Putamen (tissue), 1 donor: ENCODE data around the gene TRIM74.
A peak's percentile ranks its signal among the peaks of the same experiment; 100 is the strongest.
"Not testable (repeated sequence)": the region's sequence is repeated elsewhere in the genome, so short reads cannot be mapped to it uniquely, and the experiment has no call there.

ENCODE experiments used
- DNase-seq: peaks from one replicate; pipeline ENCODE4 v3.0.0-alpha.2; 2016; ENCODE audit warnings: low spot score

The TRIM74 gene

GRCh38 chr7:72968980-72969516, at the start of gene TRIM74:
TRIM74 (minus strand) TSS chr7:72969466; CDS start chr7:72966157, 3,309 bp downstream.
- DNase-seq = not testable (repeated sequence)

GRCh38 chr7:73006491-73006890, 37.2 kb upstream of the TRIM74 start:
- not testable (repeated sequence) for DNase-seq

DNA sequence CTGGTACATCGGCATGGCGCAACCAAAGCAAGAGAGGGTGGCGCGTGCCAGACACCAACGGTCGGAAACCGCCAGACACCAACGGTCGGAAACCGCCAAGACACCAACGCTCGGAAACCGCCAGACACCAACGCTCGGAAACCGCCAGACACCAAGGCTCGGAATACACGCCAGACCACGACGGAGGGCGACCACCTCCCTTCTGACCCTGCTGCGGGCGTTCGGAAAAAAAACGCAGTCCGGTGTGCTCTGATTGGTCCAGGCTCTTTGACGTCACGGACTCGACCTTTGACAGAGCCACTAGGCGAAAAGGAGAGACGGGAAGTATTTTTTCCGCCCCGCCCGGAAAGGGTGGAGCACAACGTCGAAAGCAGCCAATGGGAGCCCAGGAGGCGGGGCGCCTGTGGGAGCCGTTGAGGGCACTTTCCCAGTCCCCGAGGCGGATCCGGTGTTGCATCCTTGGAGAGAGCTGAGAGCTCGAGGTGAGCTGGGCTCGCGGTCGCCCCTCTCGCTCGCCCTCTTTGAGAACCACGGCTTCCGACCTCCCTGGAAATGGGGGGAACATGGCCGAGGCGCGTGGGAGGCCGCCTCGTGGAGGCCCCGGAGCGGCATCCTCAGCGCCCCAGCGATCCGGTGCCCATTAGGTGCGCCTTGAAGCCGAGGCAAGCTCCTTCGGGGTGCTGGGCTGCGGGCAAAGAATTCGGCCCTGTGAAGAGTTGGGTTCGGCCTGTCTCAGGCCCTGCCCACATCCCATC, 36.6 kb upstream of the TRIM74 start:
- DNase-seq = peak; percentile 82

GRCh38 chr7:73005356-73005692, 36.1 kb upstream of the TRIM74 start:
- DNase-seq = not testable (repeated sequence)

DNA sequence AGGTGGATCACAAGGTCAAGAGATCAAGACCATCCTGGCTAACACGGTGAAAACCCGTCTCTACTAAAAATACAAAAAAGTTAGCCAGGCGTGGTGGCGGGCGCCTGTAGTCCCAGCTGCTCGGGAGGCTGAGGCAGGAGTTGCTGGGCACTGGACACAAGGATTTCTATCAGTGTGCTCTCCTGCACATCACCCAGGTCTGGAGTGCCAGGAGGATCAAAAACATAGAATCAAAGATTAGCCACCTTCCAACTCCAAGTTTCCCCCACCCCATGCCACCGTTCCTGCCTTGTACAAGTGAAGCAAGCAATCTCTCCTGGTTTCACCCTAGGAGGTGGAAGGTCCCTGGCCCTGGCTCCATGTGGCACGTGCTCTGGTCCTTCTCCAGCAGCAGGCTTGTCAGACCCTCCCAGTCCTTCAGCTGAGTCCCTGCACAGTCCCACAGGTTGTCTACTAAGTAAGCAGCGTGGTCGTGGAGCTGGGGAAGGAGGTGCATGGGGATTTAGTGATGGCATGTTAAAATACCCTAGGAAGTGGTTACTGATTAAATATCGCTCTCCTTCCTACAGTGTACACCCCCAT, 28.7 kb upstream of the TRIM74 start:
- DNase-seq = not testable (repeated sequence)

- not testable (repeated sequence) for DNase-seq
Observed at GRCh38 chr7:72997447-72997846, 28.2 kb upstream of the TRIM74 start.

DNA sequence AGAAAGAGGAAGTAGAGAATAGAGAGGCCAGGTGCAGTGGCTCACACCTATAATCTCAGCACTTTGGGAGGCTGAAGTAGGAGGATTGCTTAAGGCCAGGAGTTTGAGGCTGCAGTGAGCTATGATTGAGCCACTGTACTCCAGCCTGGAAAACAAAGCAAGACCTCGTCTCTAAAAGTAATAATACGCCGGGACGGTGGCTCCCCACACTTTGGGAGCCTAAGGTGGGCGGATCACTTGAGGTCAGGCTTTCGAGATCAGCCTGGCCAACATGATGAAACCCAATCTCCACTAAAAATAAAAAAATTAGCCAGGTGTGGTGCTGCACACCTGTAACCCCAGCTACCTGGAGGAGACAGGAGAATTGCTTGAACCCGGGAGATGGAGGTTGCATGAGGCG, 26.2 kb upstream of the TRIM74 start:
- DNase-seq = not testable (repeated sequence)

DNA sequence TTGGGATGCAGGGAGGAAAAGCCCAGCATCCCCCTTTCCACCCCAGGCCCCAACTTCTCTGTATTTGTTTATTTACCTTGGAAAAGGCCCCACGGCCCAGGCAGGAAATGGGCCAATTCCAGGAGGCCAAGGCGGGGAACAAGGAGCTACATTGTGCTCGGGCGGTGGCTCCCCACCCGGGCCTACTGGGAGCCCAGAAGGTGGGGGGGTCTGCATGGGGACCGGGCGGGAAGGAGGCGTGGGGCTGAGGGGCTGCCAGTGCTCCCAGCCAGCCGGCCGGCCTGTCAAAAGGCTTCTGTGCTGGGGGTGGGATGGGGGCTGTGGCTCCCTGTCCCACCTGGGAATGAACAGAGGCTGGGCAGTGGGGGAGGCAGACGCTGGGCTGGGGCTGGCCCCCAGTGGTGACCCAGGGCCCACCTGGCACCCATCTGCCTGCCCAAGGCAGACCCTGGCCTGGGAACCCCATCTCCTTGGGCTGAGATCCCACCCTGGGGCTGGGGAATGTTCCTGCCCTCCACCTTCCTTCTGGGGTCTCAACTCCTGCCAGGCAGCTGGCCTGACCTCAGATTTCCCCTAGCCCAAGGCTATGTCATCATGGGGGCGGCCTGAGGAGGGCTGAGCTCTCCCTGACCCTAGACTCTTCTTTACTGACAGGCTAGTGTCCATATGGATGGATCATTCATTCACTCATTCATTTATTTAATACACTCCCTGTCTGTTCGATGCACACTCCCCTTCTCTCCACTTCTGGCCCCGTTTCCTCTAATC, 21.1 kb upstream of the TRIM74 start:
- DNase-seq = not testable (repeated sequence)

- not testable (repeated sequence) for DNase-seq
Observed at GRCh38 chr7:72982084-72982483, 12.8 kb upstream of the TRIM74 start.

DNA sequence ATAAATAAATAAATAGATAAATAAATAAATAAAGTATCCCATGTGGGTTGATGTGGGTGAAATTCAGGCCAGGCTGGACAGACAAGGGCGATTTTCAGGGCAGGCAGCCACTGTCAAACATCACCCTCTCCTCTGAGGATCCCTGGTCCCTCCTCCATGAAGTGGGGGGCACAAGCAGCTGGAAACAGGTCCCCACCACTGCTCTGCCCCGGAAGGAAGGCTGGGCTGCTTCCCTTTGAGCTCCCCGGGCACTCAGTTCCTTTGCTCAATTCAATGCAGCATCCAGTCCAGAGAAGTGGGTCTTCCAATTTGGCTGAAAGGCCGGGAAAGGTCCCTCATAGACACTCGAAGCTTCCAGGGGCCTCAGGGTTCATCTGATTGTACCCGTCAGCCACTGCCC, 11.1 kb upstream of the TRIM74 start:
- DNase-seq = not testable (repeated sequence)

DNA sequence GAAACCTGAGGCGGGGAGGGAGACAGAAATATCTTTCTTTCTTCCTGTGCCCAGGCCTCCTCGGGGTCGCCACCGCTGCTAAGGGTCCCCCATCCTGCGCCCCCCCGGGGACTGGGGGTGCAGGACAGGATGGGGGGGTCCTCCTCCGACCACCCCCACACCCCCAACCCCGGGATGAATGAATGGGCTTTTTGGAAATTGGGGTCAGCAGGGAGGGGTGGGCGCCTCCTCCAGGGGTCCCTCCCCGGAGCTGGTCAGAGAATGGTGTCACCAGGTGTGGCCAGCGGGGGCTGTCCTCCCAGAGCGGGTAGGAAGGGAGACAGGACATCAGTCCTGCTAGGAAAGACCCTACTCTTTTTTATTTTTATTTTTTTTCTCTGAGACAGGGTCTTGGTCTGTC, 7.2 kb upstream of the TRIM74 start:
- not testable (repeated sequence) for DNase-seq

DNA sequence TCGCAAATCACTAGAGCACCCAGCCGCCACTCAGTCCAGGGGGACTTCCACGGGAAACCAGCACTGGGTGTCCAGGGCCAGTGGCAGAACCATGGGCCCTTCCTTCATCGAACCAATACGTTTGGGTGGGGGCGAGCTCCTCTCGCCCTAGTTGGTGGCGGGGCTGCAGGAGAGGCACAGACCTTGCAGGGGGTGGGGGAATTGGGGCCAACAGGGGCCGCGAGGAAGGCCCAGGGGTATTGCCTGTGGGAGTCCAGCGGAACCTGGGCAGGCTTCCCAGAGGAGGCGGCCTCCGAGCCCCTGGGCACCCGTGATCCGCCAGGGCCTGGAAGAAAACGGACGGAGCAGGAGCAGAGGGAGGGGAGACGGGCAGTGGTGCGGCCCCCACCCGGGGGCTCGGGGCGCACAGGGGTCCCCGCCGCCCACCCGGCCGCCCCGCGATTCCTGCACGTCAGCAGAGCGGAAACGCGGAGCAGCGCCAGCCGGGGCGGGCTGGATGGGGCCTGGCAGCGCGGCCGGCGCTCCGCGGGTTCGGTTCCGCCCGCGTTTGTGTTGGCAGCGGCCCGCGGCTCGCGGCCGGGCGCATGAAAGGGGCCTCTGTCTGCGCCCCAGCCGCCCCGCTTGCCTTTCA, 6.5 kb upstream of the TRIM74 start:
- not testable (repeated sequence) for DNase-seq

GRCh38 chr7:72974781-72975180, 5.5 kb upstream of the TRIM74 start:
- DNase-seq = not testable (repeated sequence)

GRCh38 chr7:72971505-72971904, 2.2 kb upstream of the TRIM74 start:
- not testable (repeated sequence) for DNase-seq

DNA sequence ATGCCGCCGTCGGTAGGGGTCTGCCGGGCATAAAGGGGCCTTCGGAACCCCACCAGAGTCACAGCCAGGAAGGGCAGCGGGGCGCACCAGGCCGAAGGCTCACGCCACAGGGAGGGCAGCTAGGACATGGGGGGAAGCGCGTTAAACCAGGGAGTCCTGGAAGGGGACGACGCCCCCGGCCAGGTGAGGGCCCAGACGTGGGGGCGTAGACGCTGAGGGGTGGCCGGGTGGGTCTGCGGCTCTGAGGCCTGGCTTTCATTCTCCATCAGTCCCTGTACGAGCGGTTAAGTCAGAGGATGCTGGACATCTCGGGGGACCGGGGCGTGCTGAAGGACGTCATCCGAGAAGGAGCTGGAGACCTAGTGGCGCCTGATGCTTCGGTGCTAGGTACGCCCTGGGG, 422 bp upstream of the TRIM74 start:
- DNase-seq = not testable (repeated sequence)

DNA sequence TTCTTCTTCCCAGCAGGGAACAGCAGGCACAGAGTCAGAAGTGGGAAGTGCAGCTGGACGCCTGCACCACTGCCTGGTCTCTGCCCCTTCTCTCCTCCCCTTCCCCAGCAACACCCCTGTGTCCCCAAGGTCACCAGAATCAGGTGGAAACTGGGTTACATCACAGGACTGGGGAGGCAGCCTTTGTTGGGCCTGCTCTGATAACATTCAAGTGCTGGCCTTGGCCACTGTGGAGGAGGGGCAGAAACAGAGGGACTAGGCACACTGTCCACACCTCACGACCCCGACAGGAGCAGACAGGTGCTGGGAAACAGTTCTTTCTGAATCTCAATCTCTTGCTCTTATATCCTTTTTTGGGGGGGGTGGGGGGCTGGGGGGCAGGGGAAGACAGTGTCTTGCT, 2.4 kb downstream of the TRIM74 start:
- DNase-seq = not testable (repeated sequence)

DNA sequence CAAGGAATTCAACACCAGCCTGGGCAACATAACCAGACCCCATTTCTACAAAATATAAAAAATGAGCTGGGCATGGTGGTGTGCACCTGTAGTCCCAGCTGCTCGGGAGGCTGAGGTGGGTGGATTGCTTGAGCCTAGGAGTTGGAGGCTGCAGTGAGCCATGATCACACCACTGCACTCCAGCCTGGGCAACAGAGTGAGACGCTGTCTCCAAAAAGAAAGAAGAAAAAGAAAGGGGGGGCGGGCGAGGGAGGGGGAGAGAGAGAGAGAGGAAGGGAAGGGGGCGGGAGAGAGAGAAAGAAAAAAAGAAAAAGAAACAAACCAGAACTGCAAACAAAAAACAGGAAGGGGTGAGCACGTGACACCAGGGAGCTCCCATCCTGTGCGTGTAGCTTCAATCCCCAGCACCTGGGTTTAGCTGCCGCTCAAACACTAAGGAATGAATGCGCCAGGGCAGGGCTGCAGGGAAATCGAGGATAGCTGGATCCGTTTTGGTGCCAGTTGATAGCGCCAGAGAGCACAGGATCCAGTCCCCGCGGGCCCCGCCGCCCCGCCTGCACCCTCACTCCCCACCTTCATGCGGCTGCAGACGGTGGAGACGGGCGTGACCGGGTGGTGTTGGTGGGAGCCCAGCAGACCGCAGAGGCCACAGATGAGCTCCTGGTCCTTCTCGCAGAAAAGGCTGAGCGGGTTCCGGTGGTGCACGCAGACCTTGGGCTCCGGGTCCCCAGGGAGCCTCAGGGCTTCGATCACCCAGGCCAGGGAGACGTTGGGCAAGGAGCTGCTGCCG, 3.9 kb downstream of the TRIM74 start:
- not testable (repeated sequence) for DNase-seq

- DNase-seq = not testable (repeated sequence)
Observed at GRCh38 chr7:72963056-72963455, 6.2 kb downstream of the TRIM74 start.

- not testable (repeated sequence) for DNase-seq
Observed at GRCh38 chr7:72961346-72961650, 8.0 kb downstream of the TRIM74 start.

- not testable (repeated sequence) for DNase-seq
Observed at GRCh38 chr7:72960626-72961345, 8.5 kb downstream of the TRIM74 start.

- DNase-seq = not testable (repeated sequence)
Observed at GRCh38 chr7:72960029-72960428, 9.2 kb downstream of the TRIM74 start.
